ENCODE data around the gene INPP4B. TPM values are rescaled to one million over a fixed set of nuclear protein-coding genes. Genes with fewer than 3 reads are reported as not detected.

INPP4B gene
- total RNA-seq, 1 experiment from 2014 or later: 14.3 TPM

- Histone ChIP-seq H3K79me2 (ENCODE audit: insufficient read depth, low read length) (no peaks in the 10 kb centered on the region), H3K4me3 (replicated peaks in 1 of 2; ENCODE audit: low read depth in 1 of 2, low read length in 2 of 2) (no peak overlapping the region), H3K36me3 (ENCODE audit: control insufficient read depth in 1 of 2, insufficient read depth in 2 of 2, low read length in 2 of 2) (no peaks in the 10 kb centered on the region), H3K9me3 (ENCODE audit: control insufficient read depth in 1 of 2, insufficient read depth in 1 of 2, low read depth in 1 of 2, low read length in 2 of 2) (no peaks in the 10 kb centered on the region), H3K4me1 (ENCODE audit: control insufficient read depth in 1 of 2, insufficient read depth in 2 of 2, low read length in 2 of 2) (no peaks in the 10 kb centered on the region), H3K27me3 (ENCODE audit: insufficient read depth, low read length) (no peaks in the 10 kb centered on the region), H3K27ac (ENCODE audit: low read depth, low read length) (no peak overlapping the region), H3K9me2 (ENCODE audit: insufficient read depth) (no peaks in the 10 kb centered on the region), H3K4me2 (ENCODE audit: low read length) (no peak overlapping the region), H3K9ac (ENCODE audit: low read length) (no peak overlapping the region), H2AFZ (ENCODE audit: low read depth, low read length, poor library complexity, severe bottlenecking) (no peak overlapping the region), H4K20me1 (ENCODE audit: insufficient read depth) (no peaks in the 10 kb centered on the region)
- TF ChIP-seq CBX3 (IDR thresholded peaks at IDR 0.05; ENCODE audit: low read depth) (no peak), FOSL1 (IDR thresholded peaks at IDR 0.05; ENCODE audit: low read depth) (no peak), ZFX (IDR thresholded peaks at IDR 0.05) (no peak), TCF7L2 (IDR thresholded peaks at IDR 0.05; ENCODE audit: borderline replicate concordance, extremely low read depth, insufficient read depth, insufficient read length) (no peak), YY1 (IDR thresholded peaks at IDR 0.05; ENCODE audit: extremely low read depth, insufficient replicate concordance, low read depth, low read length) (no peak), EZH2 (IDR thresholded peaks at IDR 0.05) (no peak), EGR1 (IDR thresholded peaks at IDR 0.05; ENCODE audit: low read depth) (no peak), REST (IDR thresholded peaks at IDR 0.05; ENCODE audit: low read depth) (no peak), CTCF (IDR thresholded peaks at IDR 0.05 in 2 of 3, conservative IDR thresholded peaks at IDR 0.05 in 1 of 3; ENCODE audit: borderline replicate concordance in 1 of 3, insufficient read depth in 1 of 3, low read depth in 2 of 3, low read length in 2 of 3) (no peak), SRF (IDR thresholded peaks at IDR 0.05; ENCODE audit: low read depth) (no peak), ELF1 (IDR thresholded peaks at IDR 0.05; ENCODE audit: borderline replicate concordance, low read depth) (no peak), JUND (IDR thresholded peaks at IDR 0.05) (no peak), CEBPB (IDR thresholded peaks at IDR 0.05; ENCODE audit: low read depth) (no peak), POLR2A (IDR thresholded peaks at IDR 0.05; ENCODE audit: borderline replicate concordance, extremely low read depth, insufficient read depth, insufficient read length) (no peak), SIN3A (IDR thresholded peaks at IDR 0.05; ENCODE audit: low read depth) (no peak), ZNF274 (IDR thresholded peaks at IDR 0.05; ENCODE audit: low read depth, low read length) (no peak)
- TF ChIP-seq, protein P1, sequence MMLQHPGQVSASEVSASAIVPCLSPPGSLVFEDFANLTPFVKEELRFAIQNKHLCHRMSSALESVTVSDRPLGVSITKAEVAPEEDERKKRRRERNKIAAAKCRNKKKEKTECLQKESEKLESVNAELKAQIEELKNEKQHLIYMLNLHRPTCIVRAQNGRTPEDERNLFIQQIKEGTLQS (IDR thresholded peaks at IDR 0.05): no peak
- TF ChIP-seq, protein P2, sequence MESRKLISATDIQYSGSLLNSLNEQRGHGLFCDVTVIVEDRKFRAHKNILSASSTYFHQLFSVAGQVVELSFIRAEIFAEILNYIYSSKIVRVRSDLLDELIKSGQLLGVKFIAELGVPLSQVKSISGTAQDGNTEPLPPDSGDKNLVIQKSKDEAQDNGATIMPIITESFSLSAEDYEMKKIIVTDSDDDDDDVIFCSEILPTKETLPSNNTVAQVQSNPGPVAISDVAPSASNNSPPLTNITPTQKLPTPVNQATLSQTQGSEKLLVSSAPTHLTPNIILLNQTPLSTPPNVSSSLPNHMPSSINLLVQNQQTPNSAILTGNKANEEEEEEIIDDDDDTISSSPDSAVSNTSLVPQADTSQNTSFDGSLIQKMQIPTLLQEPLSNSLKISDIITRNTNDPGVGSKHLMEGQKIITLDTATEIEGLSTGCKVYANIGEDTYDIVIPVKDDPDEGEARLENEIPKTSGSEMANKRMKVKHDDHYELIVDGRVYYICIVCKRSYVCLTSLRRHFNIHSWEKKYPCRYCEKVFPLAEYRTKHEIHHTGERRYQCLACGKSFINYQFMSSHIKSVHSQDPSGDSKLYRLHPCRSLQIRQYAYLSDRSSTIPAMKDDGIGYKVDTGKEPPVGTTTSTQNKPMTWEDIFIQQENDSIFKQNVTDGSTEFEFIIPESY (IDR thresholded peaks at IDR 0.05; ENCODE audit: extremely low read depth, insufficient replicate concordance, low read length): no peak
- CTCF ChIA-PET: no interaction called here
- ATAC-seq: no peak
- BruUV-seq (replicated peaks): no TSS peak
- POLR2A ChIA-PET: no interaction called here
- DNase-seq (ENCODE audit: low read depth, low spot score): no peak
- intact Hi-C loops (cut with micrococcal nuclease): loop anchor here (5.0 to 10.0 kb wide), 5 partner anchors 443 to 949 kb away; no protein-coding TSS in a partner anchor
- RAD21 ChIA-PET (ENCODE audit: low non-redundant PET in 1 of 2, low total read pairs in 2 of 2, uncharacterized antibody in 2 of 2, unreplicated experiment in 2 of 2): no interaction called here
These were observed 724.4 kb downstream of the INPP4B start for GRCh38 chr4:142121448-142122350.
